Endometrial microvascular endothelial cells (primary cell): ENCODE data around the gene GPC6. TPM values are rescaled to one million over a fixed set of nuclear protein-coding genes. Genes with fewer than 3 reads are reported as not detected.

ENCODE experiments used
- in situ Hi-C: cut with HindIII; loops from 2 replicates; pipeline ENCODE4 v1.10.0; 2017; ENCODE audit warnings: low sequenced_read_pairs, low pct_unique_long_range_greater_than_20kb; ENCODE audit errors: inconsistent ontology term
- total RNA-seq: library from RNA; depleted of rRNA; stranded (reverse); fragments of >200 nt; gene quantifications from one replicate; pipeline ENCODE4 v1.2.3, GENCODE V29; 2015; ENCODE audit errors: inconsistent ontology term

GPC6 gene
- total RNA-seq, 1 donor from 2014 or later = 0.46 TPM

DNA sequence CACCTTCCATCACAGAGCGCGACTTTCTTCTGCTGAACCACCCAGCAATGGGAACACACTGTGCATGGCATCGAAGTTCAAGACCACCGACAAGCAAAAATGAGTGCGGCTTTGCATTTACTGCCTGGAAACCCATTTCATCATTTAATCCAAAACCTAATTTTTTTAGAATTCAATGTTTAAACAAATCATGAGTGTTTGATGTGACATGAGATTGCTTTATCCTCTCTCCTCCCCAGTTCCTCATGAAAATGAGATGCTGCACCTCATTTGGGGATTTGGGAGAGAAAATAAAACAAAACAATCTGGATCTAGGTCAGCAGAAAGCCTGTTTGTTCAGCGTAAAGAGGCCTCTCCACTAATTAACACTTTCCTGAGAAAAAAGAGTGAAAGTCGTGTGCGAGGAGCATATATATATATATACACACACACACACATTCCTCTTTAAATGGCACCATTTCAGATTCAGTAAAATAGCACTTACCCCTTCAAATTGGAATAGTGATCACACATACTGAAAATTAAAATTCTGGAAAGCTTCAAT, 1126.6 kb downstream of the GPC6 start:
- in situ Hi-C loops = no loop called here

DNA sequence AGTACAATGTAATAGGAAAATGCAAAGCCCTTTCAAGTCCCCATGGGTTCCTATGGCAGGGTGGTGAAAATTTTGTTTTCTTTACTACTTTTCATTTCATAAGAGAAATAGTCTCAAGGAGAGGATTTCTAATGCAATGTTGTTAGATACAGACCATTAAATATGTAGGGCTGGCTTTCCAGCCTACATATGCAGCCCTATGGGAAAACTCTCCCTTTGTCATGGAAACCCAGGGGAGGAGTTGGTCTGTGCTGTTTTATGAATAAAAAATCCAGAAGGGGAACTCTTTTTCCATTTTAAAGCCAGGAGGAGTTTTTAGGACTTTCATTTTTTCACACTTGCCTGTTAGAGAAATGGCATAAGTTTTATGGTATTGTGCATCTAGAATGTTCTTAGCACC, 1133.3 kb downstream of the GPC6 start:
- in situ Hi-C loops = no loop called here

DNA sequence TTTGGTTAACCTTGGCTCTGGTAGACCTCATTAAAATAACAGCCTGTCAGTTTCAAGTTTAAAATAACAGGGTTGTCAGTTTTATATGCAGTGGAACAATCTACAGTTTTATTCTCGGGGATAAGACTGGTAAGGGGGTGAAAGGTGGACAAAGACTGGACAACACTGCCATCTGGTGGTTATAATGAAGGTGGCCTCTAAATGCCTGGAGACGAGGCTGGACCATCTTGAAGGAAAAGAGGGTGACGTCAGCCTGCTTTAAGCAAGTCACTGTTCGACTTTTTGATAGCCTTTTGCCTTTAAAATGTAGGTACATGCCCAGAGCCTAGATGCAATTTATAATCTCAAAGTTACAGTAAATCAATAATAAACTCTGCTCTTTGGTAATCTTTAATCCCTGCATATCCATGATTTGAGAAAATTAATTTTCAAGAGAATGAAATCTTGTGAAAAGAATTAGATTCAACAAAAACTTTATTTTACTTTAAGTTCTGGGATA, 1135.9 kb downstream of the GPC6 start:
- in situ Hi-C loops = no loop called here

DNA sequence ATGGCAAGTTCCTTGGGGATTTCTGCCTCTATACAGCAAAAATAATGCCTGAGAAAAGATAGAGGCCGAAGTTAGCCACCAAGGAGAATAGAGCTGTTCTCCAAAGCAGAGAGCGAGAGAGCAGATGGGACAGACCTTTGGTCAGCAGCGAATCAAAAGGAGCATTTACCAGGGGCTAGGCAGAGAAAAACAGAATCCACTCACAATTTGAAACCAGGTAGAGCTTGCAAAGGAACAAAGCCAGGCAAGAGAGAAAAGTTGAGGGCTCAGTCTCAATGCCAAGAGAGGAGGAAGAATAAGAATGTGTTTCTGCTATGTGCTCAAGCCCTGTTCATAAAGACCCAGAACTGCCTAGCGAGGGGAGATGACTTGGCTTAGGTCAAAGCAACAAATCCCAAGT, 1140.1 kb downstream of the GPC6 start:
- in situ Hi-C loops = no loop called here

DNA sequence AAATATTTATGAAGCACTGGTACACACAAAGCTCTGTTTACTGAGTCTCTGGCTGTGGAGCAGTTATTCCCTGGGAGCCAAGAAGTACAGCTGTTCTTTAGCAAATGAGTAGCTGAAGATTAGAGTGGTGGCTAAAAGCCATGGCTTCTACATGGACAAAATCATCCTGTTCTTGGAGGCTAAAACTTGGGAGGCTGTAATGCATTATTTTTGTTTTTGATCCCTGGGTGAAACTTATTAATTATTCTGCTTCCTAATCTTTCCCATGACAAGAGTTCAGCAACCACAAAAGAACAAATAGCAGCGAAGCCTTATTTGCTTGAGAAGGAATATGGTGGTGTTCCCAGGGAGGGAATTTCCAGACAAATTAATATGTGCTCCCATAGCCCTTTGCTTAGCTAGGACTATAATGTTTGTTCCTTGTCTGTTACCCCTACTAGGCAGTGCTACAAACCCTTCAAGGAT, 1143.4 kb downstream of the GPC6 start:
- in situ Hi-C loops = no loop called here

DNA sequence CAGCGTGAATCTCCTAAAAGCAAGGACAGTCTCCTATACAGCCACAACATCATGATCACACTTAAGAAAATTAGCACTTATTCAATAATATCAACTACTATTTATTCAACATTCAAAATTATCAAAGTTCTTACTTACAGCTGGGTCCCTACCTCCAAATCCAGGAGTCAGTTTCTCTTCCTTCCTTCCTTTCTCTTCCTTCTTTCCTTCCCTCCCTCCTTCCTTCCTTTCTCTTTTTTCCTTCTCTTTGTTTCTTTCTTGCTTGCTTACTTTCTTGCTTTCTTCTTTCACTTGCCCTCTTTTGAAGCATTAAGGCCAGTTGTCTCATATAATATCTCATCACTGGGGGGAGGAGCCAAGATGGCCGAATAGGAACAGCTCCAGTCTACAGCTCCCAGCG, 1145.2 kb downstream of the GPC6 start:
- in situ Hi-C loops = no loop called here

DNA sequence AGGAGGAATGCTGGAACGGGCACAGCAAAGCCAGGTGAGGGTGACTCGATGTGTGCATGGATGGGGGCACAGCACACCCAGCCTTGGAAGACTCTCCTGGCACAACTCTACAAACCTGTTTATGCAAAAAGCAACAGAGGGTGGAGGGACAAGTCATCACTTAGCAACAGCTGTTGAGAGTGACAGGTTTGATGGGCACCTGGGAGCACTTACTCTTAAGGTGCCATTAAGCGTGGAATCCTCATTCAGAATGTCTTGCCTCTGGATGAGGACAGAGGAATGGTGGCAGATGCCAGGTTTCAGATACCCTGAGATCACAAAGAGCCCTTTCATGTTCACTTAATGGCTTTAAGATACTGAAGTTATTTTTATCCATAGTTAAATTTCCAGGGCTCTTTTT, 1155.9 kb downstream of the GPC6 start:
- in situ Hi-C loops = no loop called here

DNA sequence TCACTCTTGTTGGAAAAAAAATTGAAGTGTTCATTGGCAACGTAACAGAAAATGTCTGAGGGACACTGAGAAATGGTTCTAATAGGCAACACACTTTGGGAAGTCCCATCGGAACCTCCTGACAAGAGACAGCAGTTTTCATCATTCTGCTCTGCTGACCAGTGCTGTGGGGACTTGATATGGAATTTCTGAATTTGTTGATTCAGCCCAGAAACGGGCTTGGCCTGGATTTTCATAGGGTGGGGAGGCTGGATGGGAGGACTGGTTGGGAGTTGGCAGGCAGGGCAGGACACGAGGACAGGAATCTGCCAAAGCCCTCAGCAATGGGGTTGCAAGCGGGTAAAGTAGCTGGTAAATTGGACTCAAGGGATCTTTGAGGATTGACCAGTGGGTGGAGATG, 1156.4 kb downstream of the GPC6 start:
- in situ Hi-C loops = no loop called here

DNA sequence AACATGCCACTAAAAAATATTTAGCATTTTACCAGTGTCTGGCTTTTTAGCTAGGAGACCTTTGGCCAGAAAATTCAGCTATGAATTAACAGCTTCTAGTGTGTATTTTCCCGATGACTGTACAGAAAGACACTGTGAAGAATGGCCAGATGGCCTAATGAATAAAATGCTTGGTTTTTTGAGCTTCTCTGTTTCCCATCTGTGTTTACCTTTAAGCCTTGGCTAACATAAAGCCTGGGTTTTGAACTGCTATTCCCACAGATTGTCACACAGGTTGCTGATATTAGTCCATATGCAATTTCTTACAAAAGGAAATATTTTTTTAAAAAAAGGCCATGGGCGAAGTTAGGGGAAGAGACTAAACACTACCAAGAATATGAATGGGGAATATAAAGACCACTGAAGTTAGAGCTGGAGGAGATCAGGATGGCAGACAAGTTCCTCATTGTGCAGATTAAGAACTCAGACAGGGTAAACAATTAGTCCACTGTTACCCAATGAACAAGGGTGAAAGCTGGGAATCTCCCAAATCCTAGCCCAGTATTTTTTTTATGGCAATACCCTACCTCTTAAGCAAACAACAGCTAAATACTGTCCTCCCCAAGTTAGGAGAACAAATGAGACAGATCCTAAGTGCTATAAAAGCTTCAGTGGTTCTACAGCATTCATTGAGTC, 1157.8 kb downstream of the GPC6 start:
- in situ Hi-C loops = no loop called here

DNA sequence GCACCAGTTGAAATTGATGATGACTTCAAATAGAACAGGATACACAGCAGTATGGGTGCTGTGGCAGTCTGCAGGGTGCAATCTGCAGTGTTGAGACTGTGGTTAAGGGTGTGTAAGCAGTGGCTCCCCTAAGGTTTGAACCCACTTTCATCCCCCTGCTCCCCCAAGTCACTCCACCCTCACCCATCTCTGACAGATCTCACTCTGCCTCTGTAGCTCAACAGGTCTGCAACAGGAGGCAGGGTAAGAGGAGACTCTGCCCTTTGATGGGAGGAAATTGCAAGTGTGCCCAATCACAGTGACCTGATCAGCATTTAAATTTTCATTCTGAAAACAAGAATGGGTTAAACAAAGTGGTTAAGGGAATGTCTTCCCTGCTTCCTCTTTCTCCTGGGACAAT, 1160.4 kb downstream of the GPC6 start:
- in situ Hi-C loops = no loop called here

DNA sequence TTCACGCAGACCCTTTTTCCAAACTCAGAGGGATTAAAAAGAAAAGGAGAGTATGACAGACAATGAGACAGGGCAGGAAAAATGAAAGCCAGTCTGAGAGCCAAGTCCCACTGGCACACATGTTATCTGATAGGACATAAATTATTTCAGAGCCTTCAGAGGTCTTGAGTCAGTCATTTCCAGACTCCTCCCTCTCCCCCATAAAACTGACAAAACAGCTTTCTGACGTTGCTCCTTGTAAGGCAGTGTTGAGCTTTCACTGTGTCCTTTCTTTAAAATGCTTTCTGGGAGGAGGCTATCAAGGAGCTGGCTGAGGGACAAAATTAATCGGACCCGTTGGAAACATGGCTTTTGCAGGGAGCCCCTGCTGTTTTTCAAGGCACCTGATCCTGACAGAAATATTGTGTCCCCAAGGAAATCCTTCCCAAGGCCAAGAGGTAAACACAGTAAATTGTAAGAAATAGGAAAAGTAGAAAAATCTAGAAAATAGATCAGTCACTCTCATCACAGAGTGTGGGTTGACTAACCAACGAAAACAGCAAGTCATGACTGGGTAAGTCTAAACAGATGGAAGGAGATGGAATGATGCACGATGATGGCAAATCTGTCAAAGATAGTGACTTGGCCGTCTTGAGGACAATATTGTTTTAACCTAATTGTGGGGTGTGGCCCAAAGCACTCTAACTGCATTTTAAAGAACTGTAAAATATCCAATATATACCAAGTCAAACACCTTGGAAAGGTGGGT, 1163.2 kb downstream of the GPC6 start:
- in situ Hi-C loops = no loop called here

DNA sequence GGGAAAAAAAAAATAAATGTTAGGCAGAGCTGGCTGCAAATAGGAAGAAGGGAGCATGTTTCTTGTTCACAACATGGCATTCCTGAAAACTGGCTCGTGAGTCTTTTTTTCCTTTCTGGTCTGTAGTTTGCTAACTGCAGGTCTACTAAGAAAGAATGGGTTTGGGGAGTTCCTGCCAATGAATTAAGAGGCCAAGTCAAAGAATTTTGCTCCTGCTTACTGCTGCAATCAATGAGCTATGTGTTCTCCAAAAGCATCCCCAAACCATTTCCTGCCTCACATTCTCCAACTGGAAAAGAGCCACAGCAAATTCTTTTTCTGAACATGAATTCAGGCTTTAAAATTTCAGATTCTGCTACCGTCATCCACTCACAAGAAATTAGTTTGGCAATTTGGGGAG, 1164.3 kb downstream of the GPC6 start:
- in situ Hi-C loops = no loop called here

DNA sequence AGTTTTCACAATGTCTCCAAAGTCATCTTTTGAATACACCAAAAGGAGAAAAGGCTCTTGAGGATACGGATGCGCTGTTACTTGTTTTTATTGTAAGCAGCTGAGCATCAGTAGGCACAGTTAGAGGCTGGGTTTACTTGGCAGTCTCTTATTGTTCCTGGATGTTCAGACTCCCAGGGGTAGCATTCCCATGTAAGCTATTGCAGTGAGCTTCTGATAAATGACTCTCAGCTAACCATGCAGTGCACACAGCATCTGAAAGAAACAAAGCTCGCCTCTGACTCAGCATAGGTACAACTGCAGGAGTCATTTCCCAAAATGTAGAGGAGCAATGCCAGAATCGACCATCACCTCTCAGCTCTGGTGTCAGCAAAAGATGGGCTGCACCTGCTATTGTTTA, 1168.1 kb downstream of the GPC6 start:
- in situ Hi-C loops = no loop called here

DNA sequence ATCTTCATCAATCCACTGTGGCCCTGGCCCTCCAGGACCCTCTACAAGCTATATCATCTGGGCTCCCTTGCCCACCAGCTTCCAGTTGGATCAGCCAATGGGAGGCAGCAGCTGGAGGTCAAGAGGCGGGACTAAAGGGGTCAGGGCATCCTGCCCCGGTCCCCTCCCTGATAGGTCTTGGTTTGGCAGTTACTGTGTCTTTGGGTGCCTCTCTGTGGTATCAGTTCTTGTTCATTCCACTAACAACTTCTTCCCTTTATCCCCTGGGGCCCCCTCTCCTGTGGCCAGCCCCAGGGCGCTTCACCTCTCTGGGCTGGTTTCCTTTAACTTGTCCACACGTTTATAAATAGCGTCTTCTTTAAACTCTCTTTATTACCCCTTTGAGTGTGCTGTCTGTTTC, 1169.3 kb downstream of the GPC6 start:
- in situ Hi-C loops = no loop called here

DNA sequence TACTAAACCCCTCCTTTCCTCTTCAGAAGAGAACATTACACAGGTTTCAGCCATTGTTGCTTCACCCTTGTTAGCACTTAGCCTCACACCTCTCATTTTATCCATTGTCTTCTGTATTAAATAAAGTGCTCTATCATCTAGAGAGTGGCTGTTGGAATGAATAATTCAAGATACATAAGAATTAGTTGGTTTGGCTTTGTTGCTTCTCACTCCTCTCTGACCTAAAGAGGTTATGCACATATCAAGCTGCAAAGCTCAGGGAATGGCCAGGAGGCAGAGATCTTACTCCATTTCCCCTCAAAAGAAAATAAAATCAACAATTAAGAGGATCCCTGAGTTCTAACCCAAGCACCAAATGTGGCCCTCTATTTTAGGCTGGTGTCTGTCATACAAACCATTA, 1173.2 kb downstream of the GPC6 start:
- in situ Hi-C loops = no loop called here

DNA sequence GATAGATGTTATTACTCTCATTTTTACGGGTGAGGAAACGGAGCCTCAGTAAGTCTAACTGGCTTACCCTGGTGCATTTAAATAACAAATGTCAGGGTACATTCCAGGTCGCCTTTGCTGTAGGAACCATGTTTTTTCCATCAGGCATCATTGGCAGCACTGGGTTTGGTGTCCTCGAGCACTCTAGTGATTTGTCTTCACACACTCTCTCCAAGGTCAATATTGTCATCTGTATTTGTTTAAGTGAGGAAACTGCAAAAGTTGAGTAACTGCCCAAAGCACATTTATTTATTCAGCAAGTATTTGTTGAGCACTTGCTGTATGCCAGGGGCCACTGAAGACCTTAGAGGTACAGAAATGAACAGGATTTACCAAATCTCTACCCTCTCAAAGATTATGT, 1174.3 kb downstream of the GPC6 start:
- in situ Hi-C loops = no loop called here

DNA sequence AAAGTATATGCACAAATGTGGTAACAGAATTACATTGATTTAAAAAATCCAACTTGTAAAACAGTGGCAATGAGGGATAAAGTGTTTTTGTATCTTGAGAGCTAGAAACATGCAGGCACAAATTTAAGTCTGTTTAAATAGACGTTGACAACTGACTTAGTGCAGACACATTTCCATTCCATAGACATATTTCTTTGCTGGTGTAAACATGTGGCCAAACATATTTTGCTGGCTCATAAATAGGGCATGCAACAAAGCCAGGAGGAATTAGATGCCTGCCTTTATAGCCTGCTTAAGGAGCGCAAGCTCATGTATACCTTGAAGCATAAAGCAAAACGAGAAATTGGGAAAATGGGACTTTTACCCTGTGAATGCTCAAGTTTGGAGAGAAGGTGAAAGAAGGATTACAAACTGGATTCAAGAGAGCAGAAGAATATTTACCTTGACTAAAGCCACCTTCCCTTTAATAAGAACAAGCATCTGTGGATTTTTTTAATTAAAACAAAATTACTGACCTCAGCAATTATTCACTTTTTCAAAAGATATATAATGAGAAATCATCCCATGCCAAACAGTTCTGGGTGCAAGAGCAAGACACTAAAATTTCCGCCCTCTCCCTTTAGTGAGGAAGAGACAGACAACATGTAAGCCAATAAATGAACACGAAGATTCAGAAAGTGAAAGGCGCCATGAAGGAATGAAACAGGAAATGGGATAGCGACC, 1181.9 kb downstream of the GPC6 start:
- in situ Hi-C loops = no loop called here

DNA sequence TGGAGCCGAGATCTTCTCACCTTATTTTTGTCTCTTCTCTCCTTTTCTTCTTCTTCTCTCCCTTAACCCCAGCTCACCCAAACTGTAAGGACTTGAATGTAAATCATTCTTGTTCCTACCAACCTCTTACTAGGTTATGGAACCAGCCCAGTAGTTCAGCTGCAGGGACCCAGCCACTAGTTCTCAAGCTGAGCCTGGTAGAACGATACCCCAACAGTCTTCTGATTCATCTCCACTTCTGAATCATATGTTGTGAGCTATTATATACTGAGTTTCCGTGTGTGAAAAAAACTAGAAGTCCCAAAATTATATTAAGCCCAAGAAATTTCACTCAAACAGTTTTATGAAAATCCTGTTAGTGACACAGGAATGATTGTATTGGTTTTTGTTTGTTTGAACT, 1185.1 kb downstream of the GPC6 start:
- in situ Hi-C loops = no loop called here

DNA sequence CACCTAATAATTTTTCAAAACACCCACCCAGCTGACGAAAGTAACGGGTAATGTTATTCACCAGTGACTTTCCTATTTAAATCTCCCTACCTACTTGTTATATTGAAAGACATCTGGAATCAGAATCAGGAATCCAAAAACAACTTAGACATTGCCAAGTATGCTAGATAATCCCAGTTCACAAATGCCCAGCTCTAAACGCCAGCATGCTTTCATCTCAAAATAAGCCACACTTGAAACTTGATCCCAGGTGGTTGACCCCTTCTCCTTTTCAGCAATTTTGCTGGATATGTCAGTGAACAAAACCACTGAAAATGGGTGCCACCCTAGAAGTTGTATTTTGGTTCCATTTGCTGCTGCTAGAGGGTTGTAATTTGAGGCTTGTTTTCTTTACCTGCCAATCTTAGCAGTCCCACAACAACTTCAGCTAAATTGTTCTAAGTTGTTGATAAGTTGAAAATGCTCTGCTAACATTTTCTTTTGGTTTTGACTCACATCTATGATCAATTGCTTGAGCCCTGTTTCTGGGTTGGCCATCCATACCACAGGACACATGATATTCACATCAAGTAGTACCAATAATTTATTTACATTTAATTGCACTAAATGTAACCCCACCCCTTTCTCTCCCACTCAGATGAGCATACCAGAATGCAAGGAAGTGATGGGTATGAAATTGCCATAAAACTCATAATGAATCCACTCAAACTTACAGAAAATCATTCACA, 1186.4 kb downstream of the GPC6 start:
- in situ Hi-C loops = no loop called here
